GM20000 (cell line): ENCODE results near the gene SLC1A2.

Experiments
- DNase-seq: peaks from one replicate; pipeline ENCODE4 v3.0.0; 2012; ENCODE audit warnings: low spot score
- TF ChIP-seq, protein P1 (sequence below): IDR thresholded peaks from 2 replicates; pipeline ENCODE4 v1.5.1; 2012; ENCODE audit warnings: mild to moderate bottlenecking, control low read depth; ENCODE audit errors: extremely low read depth, missing control alignments

SLC1A2 gene

DNA sequence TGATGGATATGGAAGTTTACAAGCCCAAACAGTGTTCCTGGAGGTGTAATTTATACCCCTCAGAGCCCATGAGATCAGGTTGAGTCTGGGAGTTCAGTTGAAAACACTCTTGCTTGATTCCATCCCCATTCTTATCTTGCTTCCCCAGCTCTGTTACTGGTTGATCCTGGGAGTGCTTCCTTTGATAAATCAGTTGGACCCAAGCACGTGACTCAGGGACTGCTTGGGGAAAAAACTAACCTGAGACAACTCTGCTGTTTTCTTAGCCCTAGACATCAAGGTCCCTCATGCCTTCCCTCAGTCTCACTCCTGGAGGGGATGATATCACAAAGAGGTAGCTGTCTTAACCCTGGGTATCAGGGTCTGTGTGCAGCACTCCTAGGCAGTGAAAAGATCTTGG lies 35.0 kb upstream of the SLC1A2 start:
- TF ChIP-seq, protein P1, sequence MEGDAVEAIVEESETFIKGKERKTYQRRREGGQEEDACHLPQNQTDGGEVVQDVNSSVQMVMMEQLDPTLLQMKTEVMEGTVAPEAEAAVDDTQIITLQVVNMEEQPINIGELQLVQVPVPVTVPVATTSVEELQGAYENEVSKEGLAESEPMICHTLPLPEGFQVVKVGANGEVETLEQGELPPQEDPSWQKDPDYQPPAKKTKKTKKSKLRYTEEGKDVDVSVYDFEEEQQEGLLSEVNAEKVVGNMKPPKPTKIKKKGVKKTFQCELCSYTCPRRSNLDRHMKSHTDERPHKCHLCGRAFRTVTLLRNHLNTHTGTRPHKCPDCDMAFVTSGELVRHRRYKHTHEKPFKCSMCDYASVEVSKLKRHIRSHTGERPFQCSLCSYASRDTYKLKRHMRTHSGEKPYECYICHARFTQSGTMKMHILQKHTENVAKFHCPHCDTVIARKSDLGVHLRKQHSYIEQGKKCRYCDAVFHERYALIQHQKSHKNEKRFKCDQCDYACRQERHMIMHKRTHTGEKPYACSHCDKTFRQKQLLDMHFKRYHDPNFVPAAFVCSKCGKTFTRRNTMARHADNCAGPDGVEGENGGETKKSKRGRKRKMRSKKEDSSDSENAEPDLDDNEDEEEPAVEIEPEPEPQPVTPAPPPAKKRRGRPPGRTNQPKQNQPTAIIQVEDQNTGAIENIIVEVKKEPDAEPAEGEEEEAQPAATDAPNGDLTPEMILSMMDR, result no peak
- DNase-seq, result no peak

DNA sequence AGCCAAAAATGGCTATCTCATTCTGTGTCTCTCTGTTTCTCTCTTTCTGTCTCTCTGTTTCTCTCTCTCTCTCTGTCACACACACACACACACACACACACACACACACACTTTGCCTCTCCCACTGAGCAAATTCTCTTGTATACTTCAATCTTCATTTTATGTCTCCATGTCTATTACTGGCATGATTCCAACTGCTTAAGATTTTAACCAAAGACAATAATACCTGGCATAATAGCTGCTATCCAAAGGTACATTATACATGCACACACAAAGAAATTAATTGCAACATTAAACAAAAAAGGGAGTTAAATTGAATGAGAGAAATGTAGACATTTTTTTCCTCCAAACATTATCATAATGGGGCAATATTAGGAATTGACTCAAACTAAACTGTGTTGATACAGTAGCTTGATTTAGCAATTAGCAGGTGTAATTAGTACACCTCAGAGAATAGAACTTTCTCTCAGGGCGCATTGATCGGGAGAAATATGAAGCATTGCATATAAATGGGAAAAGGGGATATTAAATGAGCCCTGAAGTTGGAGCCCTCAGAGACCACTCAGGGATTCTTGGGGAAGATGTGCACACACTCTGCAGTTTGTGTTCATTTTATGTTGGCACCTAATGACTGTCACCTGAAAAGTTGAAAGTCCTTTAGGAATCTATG lies 17.4 kb upstream of the SLC1A2 start:
- TF ChIP-seq, protein P1, result no peak
- no peak for DNase-seq

DNA sequence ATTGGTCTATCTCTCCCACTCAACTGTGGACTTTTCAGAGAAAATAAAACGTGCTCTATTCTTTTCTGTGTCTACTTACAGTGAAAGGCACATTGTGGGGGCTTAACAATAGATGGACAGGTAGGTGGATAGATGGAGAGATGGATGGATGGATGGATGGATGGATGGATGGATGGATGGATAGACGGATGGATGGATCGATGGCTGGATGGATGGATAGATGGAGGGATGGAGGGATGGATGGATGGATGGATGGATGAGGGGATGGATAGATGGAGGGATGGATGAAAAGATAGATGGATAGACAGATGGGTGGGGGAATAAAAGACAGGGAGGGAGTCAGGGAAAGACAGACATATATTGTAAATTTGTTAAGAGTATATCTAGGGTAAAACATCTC lies 14.2 kb upstream of the SLC1A2 start:
- DNase-seq, result no peak
- TF ChIP-seq, protein P1, result no peak

DNA sequence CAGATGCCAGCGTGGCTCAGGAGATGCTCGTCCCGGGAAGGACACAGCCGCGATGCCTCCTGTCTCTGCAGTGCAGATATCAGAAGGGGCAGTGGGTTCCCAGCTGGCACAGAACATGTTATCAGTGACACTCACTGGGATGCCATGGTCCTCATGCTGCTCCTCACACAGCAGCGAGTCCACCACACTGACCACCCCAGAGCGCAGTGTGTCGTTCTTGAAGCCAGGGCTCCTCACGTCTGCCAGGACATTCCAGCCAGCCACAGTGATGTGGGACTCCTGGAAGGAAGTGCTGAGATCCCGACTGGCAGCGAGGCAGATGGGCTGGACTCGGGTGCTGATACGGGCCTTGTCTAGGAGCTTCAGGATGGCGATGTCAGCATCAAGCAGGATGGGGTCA lies 13.1 kb upstream of the SLC1A2 start:
- TF ChIP-seq, protein P1, result no peak
- no peak for DNase-seq

DNA sequence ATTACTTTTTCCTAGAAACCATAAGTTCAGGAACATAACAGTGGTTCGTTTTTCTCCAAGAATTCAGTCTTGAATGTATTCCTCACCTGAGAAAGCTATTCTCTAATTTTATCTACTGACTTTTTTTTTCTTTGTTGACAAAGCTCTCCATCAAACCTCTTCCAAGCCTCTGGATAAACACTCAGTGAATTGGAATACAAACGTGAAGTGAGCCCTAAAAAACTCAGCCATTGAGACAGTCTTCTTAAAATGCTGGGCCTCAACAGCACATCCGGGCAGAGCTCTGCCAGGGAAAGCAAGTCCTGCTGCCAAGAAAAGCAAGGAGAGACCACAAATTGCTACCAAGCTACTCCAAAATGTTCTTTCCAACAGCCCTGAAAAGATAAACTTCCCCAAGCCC lies 7.7 kb upstream of the SLC1A2 start:
- TF ChIP-seq, protein P1, result no peak
- DNase-seq, result no peak

DNA sequence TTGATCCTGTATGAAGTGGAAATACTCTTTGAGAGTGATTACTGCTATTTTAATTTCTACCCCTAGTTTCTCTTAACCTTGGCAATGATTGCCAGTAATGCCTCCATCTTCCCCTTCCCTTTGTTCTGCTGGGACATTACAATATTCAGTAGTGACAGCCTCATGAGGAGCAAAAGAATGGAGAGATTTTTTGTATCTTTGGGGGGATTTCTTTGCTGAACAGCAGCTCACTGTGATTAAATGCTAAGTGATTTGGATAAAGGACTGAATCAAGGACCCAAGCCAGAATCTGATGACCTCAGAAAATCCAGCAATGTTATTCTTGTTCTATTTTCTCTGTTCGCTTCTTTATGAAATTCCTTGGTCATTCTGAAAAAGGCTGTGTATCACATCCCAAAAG lies 7.0 kb upstream of the SLC1A2 start:
- TF ChIP-seq, protein P1, result no peak
- DNase-seq, result no peak

DNA sequence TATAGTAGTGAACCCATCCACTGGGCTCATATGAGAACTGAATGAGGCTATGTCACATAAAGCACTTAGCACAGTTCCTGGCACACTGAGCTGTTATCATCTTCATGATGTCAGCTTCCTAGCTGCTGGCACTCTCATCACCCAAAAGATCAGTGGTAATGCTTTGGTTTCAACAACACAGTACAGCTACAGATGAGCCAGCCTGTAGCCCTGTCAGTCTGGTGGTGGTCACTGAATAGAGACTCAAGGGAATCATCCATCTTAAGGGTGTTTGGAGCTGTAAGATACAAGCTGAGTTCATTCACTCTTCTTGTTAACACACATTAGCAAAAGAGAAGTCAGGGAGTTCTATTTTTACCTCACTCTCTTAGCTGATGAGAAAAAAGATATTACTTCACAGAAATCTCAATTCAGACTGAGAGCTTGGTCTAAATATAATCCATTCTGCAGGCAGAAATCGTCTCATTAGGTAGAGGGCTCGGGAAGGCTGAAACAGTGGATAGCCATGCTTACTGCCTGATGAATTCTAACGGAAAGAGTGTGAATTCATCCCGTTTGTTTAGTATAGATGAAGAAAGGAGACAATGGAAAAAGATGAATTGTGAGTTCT lies 6.3 kb upstream of the SLC1A2 start:
- TF ChIP-seq, protein P1, result no peak
- DNase-seq, result no peak
